Spleen (tissue), 7 donors: ENCODE data around the gene KHK.

Experiments
- POLR2A ChIP-seq, 3 donors: fragments of 450-650 bp; IDR thresholded peaks; one replicate each; pipeline ENCODE4 v1.5.1; 2017; ENCODE audit warnings: antibody characterized with exemption in 3 of 3, mild to moderate bottlenecking in 1 of 3
- TF ChIP-seq, protein P1 (sequence below), 11 experiments: fragments of 200-600 bp in 7 of 11; fragments of 450-650 bp in 4 of 11; sonication (generic) in 4 of 11; IDR thresholded peaks in 8 of 11; conservative IDR thresholded peaks in 3 of 11; 1 replicate in 7 of 11; 2 replicates in 4 of 11; pipeline versions ENCODE4 v1.4.0 to v1.8.0; 2016 to 2021; ENCODE audit warnings: antibody characterized with exemption in 11 of 11, inconsistent platforms in 4 of 11, mild to moderate bottlenecking in 1 of 11
- donor health status: DM: no; HTN: no; CAD: no; lungs with moderate emphysema.
- donor health status: DM: no; HTN: no; CAD: no.
- donor health status: DM: no; HTN: no; CAD: no.

DNA sequence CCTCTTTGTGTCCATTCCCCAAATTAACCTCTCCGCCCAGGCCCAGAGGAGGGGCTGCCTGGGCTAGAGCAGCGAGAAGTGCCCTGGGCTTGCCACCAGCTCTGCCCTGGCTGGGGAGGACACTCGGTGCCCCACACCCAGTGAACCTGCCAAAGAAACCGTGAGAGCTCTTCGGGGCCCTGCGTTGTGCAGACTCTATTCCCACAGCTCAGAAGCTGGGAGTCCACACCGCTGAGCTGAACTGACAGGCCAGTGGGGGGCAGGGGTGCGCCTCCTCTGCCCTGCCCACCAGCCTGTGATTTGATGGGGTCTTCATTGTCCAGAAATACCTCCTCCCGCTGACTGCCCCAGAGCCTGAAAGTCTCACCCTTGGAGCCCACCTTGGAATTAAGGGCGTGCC, 13.5 kb downstream of the KHK start:
- no peak for TF ChIP-seq POLR2A (IDR thresholded peaks at IDR 0.05)
- TF ChIP-seq, protein P1, sequence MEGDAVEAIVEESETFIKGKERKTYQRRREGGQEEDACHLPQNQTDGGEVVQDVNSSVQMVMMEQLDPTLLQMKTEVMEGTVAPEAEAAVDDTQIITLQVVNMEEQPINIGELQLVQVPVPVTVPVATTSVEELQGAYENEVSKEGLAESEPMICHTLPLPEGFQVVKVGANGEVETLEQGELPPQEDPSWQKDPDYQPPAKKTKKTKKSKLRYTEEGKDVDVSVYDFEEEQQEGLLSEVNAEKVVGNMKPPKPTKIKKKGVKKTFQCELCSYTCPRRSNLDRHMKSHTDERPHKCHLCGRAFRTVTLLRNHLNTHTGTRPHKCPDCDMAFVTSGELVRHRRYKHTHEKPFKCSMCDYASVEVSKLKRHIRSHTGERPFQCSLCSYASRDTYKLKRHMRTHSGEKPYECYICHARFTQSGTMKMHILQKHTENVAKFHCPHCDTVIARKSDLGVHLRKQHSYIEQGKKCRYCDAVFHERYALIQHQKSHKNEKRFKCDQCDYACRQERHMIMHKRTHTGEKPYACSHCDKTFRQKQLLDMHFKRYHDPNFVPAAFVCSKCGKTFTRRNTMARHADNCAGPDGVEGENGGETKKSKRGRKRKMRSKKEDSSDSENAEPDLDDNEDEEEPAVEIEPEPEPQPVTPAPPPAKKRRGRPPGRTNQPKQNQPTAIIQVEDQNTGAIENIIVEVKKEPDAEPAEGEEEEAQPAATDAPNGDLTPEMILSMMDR (IDR thresholded peaks at IDR 0.05 in 8 of 11, conservative IDR thresholded peaks at IDR 0.05 in 3 of 11) = no peak
